Measurements from ENCODE around the gene CBFA2T2.

CBFA2T2 gene

DNA sequence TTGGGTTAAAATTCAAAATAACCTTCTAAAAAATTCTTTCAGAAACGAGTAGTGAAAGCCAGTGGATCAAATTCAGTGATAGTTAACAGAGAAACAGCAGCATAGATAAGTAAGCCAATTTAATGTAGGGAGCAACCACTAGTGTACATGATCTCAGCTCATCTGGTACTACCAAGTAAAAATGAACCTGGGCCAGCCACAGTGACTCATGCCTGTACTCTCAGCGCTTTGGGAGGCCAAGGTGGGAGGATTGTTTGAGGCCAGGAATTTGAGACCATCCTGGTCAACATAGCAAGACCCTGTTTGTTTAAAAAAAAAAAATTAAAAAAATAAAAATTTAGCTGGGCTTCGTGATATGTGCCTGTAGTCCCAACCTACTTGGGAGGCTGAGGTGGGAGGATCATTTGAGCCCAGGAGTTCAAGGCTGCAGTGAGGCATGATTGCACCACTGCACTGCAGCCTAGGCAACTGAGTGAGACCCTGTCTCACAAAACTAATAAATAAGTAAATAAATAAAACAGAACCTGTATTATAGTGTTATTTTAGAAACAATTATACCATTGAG is 32.4 kb downstream of the CBFA2T2 start:
- no peak for DNase-seq
- Histone ChIP-seq H3K27ac (ENCODE audit: low read length) (no peak overlapping the region), H3K79me2 (ENCODE audit: insufficient read depth, low read length) (peaks cover 54% of the 10 kb centered on the region), H3K9me3 (ENCODE audit: insufficient read depth, low read length, severe bottlenecking) (no peaks in the 10 kb centered on the region), H3K36me3 (ENCODE audit: insufficient read depth, low read length) (no peaks in the 10 kb centered on the region), H4K20me1 (ENCODE audit: insufficient read depth, low read length) (peaks cover 7% of the 10 kb centered on the region; the same call in 1 of the 2 replicates), H3K27me3 (ENCODE audit: insufficient read depth, low read length, poor library complexity) (no peaks in the 10 kb centered on the region), H3K4me1 (ENCODE audit: insufficient read depth, low read length) (no peaks in the 10 kb centered on the region), H3K4me2 (ENCODE audit: insufficient read depth, low read length) (no peak overlapping the region), H3K4me3 (ENCODE audit: low read depth in 1 of 2, low read length in 2 of 2) (no peak overlapping the region), H2AFZ (ENCODE audit: low read depth, low read length) (no peak overlapping the region), H3K9ac (ENCODE audit: low read depth, low read length) (no peak overlapping the region)
- no peak for ATAC-seq (ENCODE audit: insufficient read depth, low read depth)
- TF ChIP-seq EZH2 (IDR thresholded peaks at IDR 0.05; ENCODE audit: borderline replicate concordance, low read depth, low read length, severe bottlenecking): no peak
- TF ChIP-seq, protein P1, sequence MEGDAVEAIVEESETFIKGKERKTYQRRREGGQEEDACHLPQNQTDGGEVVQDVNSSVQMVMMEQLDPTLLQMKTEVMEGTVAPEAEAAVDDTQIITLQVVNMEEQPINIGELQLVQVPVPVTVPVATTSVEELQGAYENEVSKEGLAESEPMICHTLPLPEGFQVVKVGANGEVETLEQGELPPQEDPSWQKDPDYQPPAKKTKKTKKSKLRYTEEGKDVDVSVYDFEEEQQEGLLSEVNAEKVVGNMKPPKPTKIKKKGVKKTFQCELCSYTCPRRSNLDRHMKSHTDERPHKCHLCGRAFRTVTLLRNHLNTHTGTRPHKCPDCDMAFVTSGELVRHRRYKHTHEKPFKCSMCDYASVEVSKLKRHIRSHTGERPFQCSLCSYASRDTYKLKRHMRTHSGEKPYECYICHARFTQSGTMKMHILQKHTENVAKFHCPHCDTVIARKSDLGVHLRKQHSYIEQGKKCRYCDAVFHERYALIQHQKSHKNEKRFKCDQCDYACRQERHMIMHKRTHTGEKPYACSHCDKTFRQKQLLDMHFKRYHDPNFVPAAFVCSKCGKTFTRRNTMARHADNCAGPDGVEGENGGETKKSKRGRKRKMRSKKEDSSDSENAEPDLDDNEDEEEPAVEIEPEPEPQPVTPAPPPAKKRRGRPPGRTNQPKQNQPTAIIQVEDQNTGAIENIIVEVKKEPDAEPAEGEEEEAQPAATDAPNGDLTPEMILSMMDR (IDR thresholded peaks at IDR 0.05; ENCODE audit: borderline replicate concordance, extremely low read depth, low read length, poor library complexity, severe bottlenecking): no peak

- H3K36me3 ChIP-seq (ENCODE audit: insufficient read depth, low read length): no peaks in the 10 kb centered on the region
- no peak overlapping the region for H3K9ac ChIP-seq (ENCODE audit: low read depth, low read length)
- H3K79me2 ChIP-seq (ENCODE audit: insufficient read depth, low read length): peaks cover 50% of the 10 kb centered on the region
- no peak overlapping the region for H3K4me3 ChIP-seq (ENCODE audit: low read depth in 1 of 2, low read length in 2 of 2)
- TF ChIP-seq, protein P1 (IDR thresholded peaks at IDR 0.05; ENCODE audit: borderline replicate concordance, extremely low read depth, low read length, poor library complexity, severe bottlenecking): no peak
- no peak for TF ChIP-seq EZH2 (IDR thresholded peaks at IDR 0.05; ENCODE audit: borderline replicate concordance, low read depth, low read length, severe bottlenecking)
- H3K4me1 ChIP-seq (ENCODE audit: insufficient read depth, low read length): no peaks in the 10 kb centered on the region
- DNase-seq (no peak), ATAC-seq (ENCODE audit: insufficient read depth, low read depth) (no peak)
- H4K20me1 ChIP-seq (ENCODE audit: insufficient read depth, low read length): peaks cover 11% of the 10 kb centered on the region; the same call in 1 of the 2 replicates
- no peak overlapping the region for H2AFZ ChIP-seq (ENCODE audit: low read depth, low read length)
- H3K9me3 ChIP-seq (ENCODE audit: insufficient read depth, low read length, severe bottlenecking): no peaks in the 10 kb centered on the region
- no peak overlapping the region for H3K4me2 ChIP-seq (ENCODE audit: insufficient read depth, low read length)
- no peak overlapping the region for H3K27ac ChIP-seq (ENCODE audit: low read length)
- H3K27me3 ChIP-seq (ENCODE audit: insufficient read depth, low read length, poor library complexity): no peaks in the 10 kb centered on the region
These were observed 34.4 kb downstream of the CBFA2T2 start for GRCh38 chr20:33524261-33524660.

DNA sequence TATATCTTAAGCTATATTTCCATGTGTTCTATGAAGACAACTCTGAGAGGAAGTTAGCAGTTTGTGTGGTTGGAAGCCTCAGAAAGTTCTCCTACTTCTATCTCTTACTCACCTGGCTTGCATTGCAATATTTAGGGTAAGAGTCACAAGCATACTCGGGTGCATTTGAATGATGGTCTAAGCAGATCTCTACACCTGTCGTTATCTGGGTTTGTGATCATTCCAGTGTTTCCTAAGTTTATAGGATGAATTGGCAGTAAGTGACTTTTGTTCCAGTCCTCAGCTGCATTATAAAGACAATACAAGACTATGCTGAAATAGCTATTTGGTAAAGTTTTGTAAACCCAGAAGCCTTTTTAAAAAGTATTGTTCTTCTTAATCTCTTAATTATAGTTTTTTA is 36.9 kb downstream of the CBFA2T2 start:
- Histone ChIP-seq H2AFZ (ENCODE audit: low read depth, low read length) (no peak overlapping the region), H4K20me1 (ENCODE audit: insufficient read depth, low read length) (peaks cover 14% of the 10 kb centered on the region), H3K4me1 (ENCODE audit: insufficient read depth, low read length) (no peaks in the 10 kb centered on the region), H3K27me3 (ENCODE audit: insufficient read depth, low read length, poor library complexity) (no peaks in the 10 kb centered on the region), H3K36me3 (ENCODE audit: insufficient read depth, low read length) (no peaks in the 10 kb centered on the region), H3K4me2 (ENCODE audit: insufficient read depth, low read length) (no peak overlapping the region), H3K9me3 (ENCODE audit: insufficient read depth, low read length, severe bottlenecking) (no peaks in the 10 kb centered on the region), H3K9ac (ENCODE audit: low read depth, low read length) (no peak overlapping the region), H3K27ac (ENCODE audit: low read length) (no peak overlapping the region), H3K4me3 (ENCODE audit: low read depth in 1 of 2, low read length in 2 of 2) (no peak overlapping the region), H3K79me2 (ENCODE audit: insufficient read depth, low read length) (peaks cover 35% of the 10 kb centered on the region)
- DNase-seq (no peak), ATAC-seq (ENCODE audit: insufficient read depth, low read depth) (no peak)
- no peak for TF ChIP-seq EZH2 (IDR thresholded peaks at IDR 0.05; ENCODE audit: borderline replicate concordance, low read depth, low read length, severe bottlenecking)
- TF ChIP-seq, protein P1 (IDR thresholded peaks at IDR 0.05; ENCODE audit: borderline replicate concordance, extremely low read depth, low read length, poor library complexity, severe bottlenecking): no peak

All from DND-41 (cell line).